Hepatocyte (in vitro differentiated cells): ENCODE measurements around the gene POP5.
"Not testable (repeated sequence)": the region's sequence is repeated elsewhere in the genome, so short reads cannot be mapped to it uniquely, and the experiment has no call there.

Source experiments
- CTCF ChIP-seq: fragments of 200-600 bp; sonication (generic); IDR thresholded peaks from 2 replicates; pipeline ENCODE4 v1.5.1; 2016; ENCODE audit warnings: antibody characterized with exemption, mild to moderate bottlenecking; ENCODE audit not compliant: poor library complexity
- EZH2phosphoT487 ChIP-seq: fragments of 200-600 bp; sonication (generic); IDR thresholded peaks from one replicate; pipeline ENCODE4 v1.6.1; 2018; ENCODE audit warnings: antibody characterized with exemption, mild to moderate bottlenecking, low read depth, moderate library complexity; ENCODE audit not compliant: unreplicated experiment, severe bottlenecking

DNA sequence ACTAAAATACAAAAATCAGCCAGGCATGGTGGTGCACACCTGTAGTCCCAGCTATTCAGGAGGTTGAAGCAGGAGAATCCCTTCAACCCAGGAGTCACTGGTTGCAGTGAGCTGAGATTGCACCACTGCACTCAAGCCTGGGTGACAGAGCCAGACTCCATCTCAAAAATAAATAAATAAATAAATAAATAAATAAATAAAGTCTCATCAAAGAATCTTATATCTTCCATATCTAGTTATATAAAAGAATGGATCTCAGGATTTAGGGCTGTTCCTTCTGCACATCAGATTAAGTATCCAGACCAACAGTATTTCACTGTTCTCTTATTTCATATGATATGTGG lies 50.8 kb downstream of the POP5 start:
- TF ChIP-seq CTCF, EZH2phosphoT487: not testable (repeated sequence)
